H4 (cell line): ENCODE results near the gene TPMT. TPM values are rescaled to one million over a fixed set of nuclear protein-coding genes. Genes with fewer than 3 reads are reported as not detected.
A peak's percentile ranks its signal among the peaks of the same experiment; 100 is the strongest.

Source experiments
- DNase-seq: peaks from one replicate; pipeline ENCODE4 v3.0.0-alpha.2; 2015; ENCODE audit warnings: low spot score
- total RNA-seq: library from RNA; depleted of rRNA; stranded (reverse); fragments of >200 nt; shearing (Covaris generic); gene quantifications from 2 replicates; pipeline ENCODE4 v1.2.3, GENCODE V29; 2014

The TPMT gene
- total RNA-seq, 1 experiment from 2014 or later, result 16.6 TPM

GRCh38 chr6:18117136-18117535, 37.7 kb downstream of the TPMT start:
- DNase-seq, result no peak

- DNase-seq, result peak; percentile 10
Measured at GRCh38 chr6:18115356-18115755, 39.5 kb downstream of the TPMT start.

- no peak for DNase-seq
Measured at GRCh38 chr6:18110162-18110561, 44.7 kb downstream of the TPMT start.

GRCh38 chr6:18107061-18107460, 47.8 kb downstream of the TPMT start:
- DNase-seq, result no peak

- DNase-seq, result no peak
Measured at GRCh38 chr6:18102783-18103509, 51.9 kb downstream of the TPMT start.

- no peak for DNase-seq
Measured at GRCh38 chr6:18101873-18102272, 53.0 kb downstream of the TPMT start.

- DNase-seq, result no peak
Measured at GRCh38 chr6:18101271-18101670, 53.6 kb downstream of the TPMT start.

- no peak for DNase-seq
Measured at GRCh38 chr6:18100296-18100695, 54.6 kb downstream of the TPMT start.

GRCh38 chr6:18099511-18099910, 55.4 kb downstream of the TPMT start:
- DNase-seq, result peak; percentile 35

GRCh38 chr6:18096423-18096822, 58.5 kb downstream of the TPMT start:
- DNase-seq, result no peak

- DNase-seq, result no peak
Measured at GRCh38 chr6:18091382-18091781, 63.5 kb downstream of the TPMT start.

GRCh38 chr6:18090349-18090786, 64.5 kb downstream of the TPMT start:
- DNase-seq, result no peak

- DNase-seq, result no peak
Measured at GRCh38 chr6:18088419-18089296, 66.2 kb downstream of the TPMT start.

GRCh38 chr6:18087396-18088165, 67.3 kb downstream of the TPMT start:
- no peak for DNase-seq

- no peak for DNase-seq
Measured at GRCh38 chr6:18081025-18081668, 73.7 kb downstream of the TPMT start.

GRCh38 chr6:18080544-18080943, 74.3 kb downstream of the TPMT start:
- no peak for DNase-seq

- DNase-seq, result no peak
Measured at GRCh38 chr6:18078866-18079265, 76.0 kb downstream of the TPMT start.
